Activated CD4-positive, alpha-beta T cell treated with anti-CD3 and anti-CD28 coated beads, Interleukin-2, amount 50 U/mL, for 4 hours (primary cell): ENCODE measurements around the gene CAPZB.

Experiments used
- DNase-seq, 2 experiments: peaks; one replicate each; pipeline ENCODE4 v3.0.0-alpha.2; 2020

The CAPZB gene

GRCh38 chr1:19325368-19325957, 159.9 kb downstream of the CAPZB start:
- no peak for DNase-seq

- DNase-seq: no peak
Observed at GRCh38 chr1:19324665-19324990, 160.7 kb downstream of the CAPZB start.

- no peak for DNase-seq
Observed at GRCh38 chr1:19323987-19324664, 161.2 kb downstream of the CAPZB start.

GRCh38 chr1:19322481-19322880, 162.9 kb downstream of the CAPZB start:
- DNase-seq: no peak

GRCh38 chr1:19321071-19321470, 164.3 kb downstream of the CAPZB start:
- DNase-seq: no peak

- no peak for DNase-seq
Observed at GRCh38 chr1:19319196-19319595, 166.1 kb downstream of the CAPZB start.

DNA sequence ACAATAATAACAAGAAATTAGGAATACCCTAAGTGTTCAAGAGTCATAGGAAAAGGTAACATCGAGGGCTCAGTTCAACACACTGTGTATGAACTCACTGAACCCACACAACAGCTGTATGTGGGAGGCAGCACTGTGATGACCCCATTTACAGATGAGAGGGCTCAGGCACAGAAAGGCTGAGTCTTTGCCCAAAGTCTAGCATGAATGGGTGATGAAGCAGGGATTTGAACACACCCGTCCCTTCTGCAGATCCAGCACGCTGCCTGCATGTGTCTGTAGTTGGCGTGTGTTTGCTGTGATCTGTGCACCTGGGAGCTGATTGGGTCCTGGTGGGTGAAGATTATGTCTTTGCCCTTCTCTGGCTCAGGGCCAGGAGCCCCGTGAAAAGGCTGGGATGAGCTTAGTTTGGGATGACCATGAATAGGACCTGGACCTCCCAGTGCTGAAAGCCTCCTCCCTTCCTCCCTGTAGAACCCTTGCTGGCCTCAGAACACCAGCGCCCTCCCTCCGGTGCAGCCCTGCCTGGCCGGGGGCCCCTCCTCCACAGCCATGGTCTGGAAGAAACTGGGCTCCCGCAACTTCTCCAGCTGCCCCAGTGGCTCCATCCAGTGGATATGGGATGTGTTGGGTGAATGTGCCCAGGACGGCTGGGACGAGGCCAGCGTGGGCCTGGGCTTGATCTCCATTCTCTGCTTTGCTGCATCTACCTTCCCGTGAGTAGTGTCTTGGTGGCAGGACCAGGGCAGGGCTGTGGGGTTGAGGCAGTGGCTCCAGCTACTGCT, 168.0 kb downstream of the CAPZB start:
- no peak for DNase-seq

DNA sequence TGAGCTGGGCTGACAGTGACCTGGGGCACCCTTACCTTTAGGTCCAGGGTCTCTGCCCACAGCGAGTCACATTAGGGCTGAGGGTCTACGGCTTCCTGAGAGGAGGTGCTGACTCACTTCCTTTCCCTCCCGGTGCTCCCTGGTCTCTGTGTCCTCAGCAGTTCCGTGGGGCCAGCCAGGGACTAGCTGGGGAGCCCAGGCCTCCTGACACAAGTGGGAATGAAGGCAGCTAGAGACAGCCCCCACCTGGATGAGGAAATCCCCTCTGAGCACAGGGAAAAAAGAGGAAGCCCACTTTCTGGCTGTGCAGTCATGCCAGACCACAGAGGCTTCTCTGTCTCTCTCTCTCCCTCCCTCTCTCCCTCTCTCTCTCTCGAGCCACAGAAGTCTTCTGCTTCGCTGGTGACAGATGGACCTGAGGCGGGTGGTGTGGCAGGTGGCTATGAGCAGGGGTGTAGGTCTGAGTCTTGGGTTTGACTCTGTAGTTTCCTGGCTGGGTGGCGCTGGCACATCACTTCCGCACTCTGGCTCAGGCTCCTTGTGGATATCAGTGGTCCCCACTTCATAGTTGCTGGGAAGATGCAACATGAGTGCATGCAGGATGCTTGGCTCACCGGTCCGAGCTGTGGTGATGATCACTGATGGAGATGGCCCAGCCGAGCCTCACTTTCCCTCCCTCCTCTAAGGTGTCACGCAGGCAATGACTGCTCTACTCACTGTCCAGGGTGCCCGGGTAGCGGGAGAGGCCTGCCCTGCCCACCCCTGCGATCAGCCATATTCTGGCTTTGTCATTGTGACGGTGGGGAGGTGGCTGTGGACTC, 169.8 kb downstream of the CAPZB start:
- no peak for DNase-seq

DNA sequence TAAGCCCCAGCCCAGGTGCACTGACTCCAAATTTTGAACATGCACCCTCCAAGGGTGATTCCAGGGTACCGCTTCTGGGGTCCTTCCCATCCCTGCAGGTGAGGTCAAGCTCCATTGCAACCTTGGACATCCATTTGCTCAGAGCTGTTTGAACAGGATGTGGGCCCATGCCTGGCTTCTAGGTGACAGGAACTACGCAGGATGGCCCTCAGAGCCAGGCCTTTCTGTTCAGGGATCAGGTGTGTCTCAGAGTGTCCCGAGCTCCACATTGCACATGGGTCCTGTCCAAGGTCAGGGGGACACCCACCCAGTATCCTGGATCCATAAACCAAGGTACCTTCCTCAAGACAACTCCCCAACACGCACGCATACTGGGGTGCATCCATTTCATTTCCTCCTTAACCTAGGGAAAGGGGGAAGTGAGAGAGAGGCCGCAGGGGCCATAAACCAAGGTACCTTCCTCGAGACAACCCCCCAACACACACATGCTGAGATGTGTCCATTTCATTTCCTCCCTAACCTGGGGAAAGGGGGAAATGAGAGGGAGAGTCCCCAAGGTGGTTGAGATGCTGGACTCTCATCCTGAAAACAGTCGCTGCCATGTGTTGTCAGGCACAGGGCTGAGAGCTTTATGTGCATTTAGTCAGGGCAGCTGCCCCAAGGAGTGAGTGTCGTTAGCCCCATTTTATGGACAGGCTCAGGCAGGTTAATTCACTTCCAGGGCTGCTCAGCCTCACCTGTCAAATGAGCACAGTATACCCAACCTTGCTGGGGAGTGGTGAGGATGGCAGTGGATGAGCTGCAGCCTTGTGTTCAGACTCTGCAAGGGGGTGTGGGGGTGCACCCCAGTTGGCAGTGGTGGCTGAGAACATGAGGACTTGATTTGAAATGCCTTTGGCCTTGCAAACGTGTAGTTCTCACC, 171.1 kb downstream of the CAPZB start:
- DNase-seq: no peak

- DNase-seq: no peak
Observed at GRCh38 chr1:19313636-19313959, 171.7 kb downstream of the CAPZB start.

GRCh38 chr1:19312782-19313635, 172.3 kb downstream of the CAPZB start:
- DNase-seq: peak in 1 of 2 experiments; percentile 19

GRCh38 chr1:19311931-19312781, 173.2 kb downstream of the CAPZB start, which contains the start of the genes AKR7A2 and SLC66A1:
TSS of gene AKR7A2 (minus strand) at chr1:19312144. CDS start at chr1:19312124, 20 bp downstream.
TSS of gene SLC66A1 (plus strand) at chr1:19312326. CDS start at chr1:19317678, 5,352 bp downstream.
- DNase-seq: peak; percentile 79 to 81

- no peak for DNase-seq
Observed at GRCh38 chr1:19311503-19311930, 173.8 kb downstream of the CAPZB start.

GRCh38 chr1:19310720-19311502, 174.4 kb downstream of the CAPZB start:
- DNase-seq: no peak

GRCh38 chr1:19310061-19310460, 175.3 kb downstream of the CAPZB start:
- DNase-seq: no peak

DNA sequence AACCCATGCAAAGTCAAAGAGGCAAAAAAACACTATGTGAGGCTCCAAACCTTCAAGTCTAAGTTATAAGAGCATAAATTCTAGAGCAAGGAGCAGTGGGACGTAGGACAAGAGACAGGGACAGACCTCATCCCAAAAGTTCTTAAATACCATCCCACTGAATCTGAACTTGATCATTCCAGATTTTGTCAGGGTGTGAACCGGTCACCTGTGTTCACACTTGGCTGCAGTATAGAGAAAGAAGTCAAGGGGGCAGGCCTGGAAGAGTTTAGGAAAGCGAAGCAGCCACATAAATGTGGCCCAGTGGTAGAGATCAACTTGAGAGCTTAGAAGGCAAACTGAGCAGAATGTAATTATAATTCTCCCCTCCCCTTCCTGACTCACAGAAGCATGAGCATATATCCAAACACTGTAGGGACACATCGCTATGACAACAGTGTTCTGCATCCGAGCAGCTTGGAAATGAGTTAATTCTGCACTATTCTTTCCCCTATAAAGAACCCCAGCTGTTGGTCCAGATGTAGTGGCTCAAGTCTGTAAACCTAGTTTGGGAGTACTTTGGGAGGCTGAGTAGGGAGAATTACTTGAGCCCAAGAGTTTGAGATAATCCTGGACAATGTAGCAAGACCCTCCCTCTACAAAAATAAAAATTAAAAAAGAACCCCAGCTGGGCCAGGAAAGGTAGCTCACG, 176.1 kb downstream of the CAPZB start:
- DNase-seq: no peak

DNA sequence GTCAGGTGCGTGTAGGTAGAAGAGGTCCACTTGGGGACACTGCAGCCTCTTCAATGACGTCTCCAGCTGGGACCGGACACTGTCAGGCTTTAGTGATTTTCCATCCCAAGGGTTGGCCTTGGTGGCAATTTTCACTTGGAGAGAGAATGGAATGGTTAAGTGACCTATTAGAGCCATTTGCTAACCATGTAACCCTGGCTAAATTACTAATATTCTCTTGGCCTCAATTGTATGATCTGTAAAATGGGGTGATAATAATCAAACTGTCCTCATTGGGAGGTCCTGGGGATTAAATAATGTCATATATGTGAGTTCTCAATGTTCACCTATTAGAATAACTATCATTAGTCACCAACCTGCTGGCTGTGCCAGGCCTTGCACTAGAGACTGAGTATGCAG, 176.8 kb downstream of the CAPZB start:
- DNase-seq: no peak

GRCh38 chr1:19307794-19308508, 177.4 kb downstream of the CAPZB start:
- no peak for DNase-seq
